ENCODE data around the gene BRD7. TPM values are rescaled to one million over a fixed set of nuclear protein-coding genes. Genes with fewer than 3 reads are reported as not detected.

The BRD7 gene
- total RNA-seq, 4 donors from 2014 or later: 29.9 to 58.0 (median 38.5) TPM

- no peak for TF ChIP-seq POLR2A (IDR thresholded peaks at IDR 0.05)
- TF ChIP-seq CTCF (IDR thresholded peaks at IDR 0.05): no peak
- TF ChIP-seq EP300 (IDR thresholded peaks at IDR 0.05; ENCODE audit: low read depth): no peak
- no peak for TF ChIP-seq POLR2AphosphoS5 (IDR thresholded peaks at IDR 0.05)
- H3K4me1 ChIP-seq: peaks cover 0 to 23% (median 0%) of the 10 kb centered on the region in 4 donors
- WGBS, 2 donors (ENCODE audit: low coverage in 1 of 2): 67 to 75% methylated on average over 8 to 14 of the region's 14 CpGs
- no peaks in the 10 kb centered on the region for H3K9me3 ChIP-seq
- peak overlapping the region in 3 of 4 donors; percentile 52 to 69 (median 58) for H3K27ac ChIP-seq
- H3K36me3 ChIP-seq: peaks cover 0 to 12% (median 3%) of the 10 kb centered on the region in 4 donors
- in situ Hi-C loops (cut with MboI; ENCODE audit: low pct_ligation_motif_present in 1 of 4, low pct_unique_long_range_greater_than_20kb in 1 of 4, low sequenced_read_pairs in 3 of 4) (no loop called here), intact Hi-C loops (cut with DNase I; ENCODE audit: low total_unique reads) (no loop called here)
- DNase-seq: no peak
- H3K4me3 ChIP-seq: no peak overlapping the region
- no peaks in the 10 kb centered on the region for H3K27me3 ChIP-seq
Measured at GRCh38 chr16:50334106-50334975, 34.4 kb downstream of the BRD7 start.

GRCh38 chr16:50332599-50332998 lies 36.2 kb downstream of the BRD7 start:
- in situ Hi-C loops (cut with MboI; ENCODE audit: low pct_ligation_motif_present in 1 of 4, low pct_unique_long_range_greater_than_20kb in 1 of 4, low sequenced_read_pairs in 3 of 4): no loop called here
- Histone ChIP-seq H3K4me1 (peaks cover 0 to 11% (median 0%) of the 10 kb centered on the region in 4 donors), H3K4me3 (no peak overlapping the region), H3K27ac (peak overlapping the region in 3 of 4 donors; percentile 6 to 52 (median 13)), H3K36me3 (peaks cover 0 to 16% (median 3%) of the 10 kb centered on the region in 4 donors), H3K27me3 (no peaks in the 10 kb centered on the region), H3K9me3 (no peaks in the 10 kb centered on the region)
- 95 to 97% methylated on average over 3 of the region's 3 CpGs for whole genome bisulfite sequencing, 2 donors (ENCODE audit: low coverage in 1 of 2)
- TF ChIP-seq POLR2A (IDR thresholded peaks at IDR 0.05) (no peak), EP300 (IDR thresholded peaks at IDR 0.05; ENCODE audit: low read depth) (no peak), POLR2AphosphoS5 (IDR thresholded peaks at IDR 0.05) (peak in 1 of 3 donors; percentile 10), CTCF (IDR thresholded peaks at IDR 0.05) (no peak)
- intact Hi-C loops (cut with DNase I; ENCODE audit: low total_unique reads): no loop called here
- no peak for DNase-seq

GRCh38 chr16:50331570-50331969 lies 37.2 kb downstream of the BRD7 start:
- WGBS, 2 donors (ENCODE audit: low coverage in 1 of 2): 88 to 92% methylated on average over 3 to 5 of the region's 5 CpGs
- H3K4me3 ChIP-seq: no peak overlapping the region
- H3K27ac ChIP-seq: peak overlapping the region in 3 of 4 donors; percentile 26 to 52 (median 44)
- in situ Hi-C loops (cut with MboI; ENCODE audit: low pct_ligation_motif_present in 1 of 4, low pct_unique_long_range_greater_than_20kb in 1 of 4, low sequenced_read_pairs in 3 of 4) (no loop called here), intact Hi-C loops (cut with DNase I; ENCODE audit: low total_unique reads) (no loop called here)
- no peak for DNase-seq
- H3K27me3 ChIP-seq: no peaks in the 10 kb centered on the region
- peaks cover 0 to 16% (median 3%) of the 10 kb centered on the region in 4 donors for H3K36me3 ChIP-seq
- TF ChIP-seq EP300 (IDR thresholded peaks at IDR 0.05; ENCODE audit: low read depth): no peak
- no peak for TF ChIP-seq POLR2AphosphoS5 (IDR thresholded peaks at IDR 0.05)
- no peak for TF ChIP-seq POLR2A (IDR thresholded peaks at IDR 0.05)
- TF ChIP-seq CTCF (IDR thresholded peaks at IDR 0.05): no peak
- H3K4me1 ChIP-seq: peaks cover 0 to 11% (median 3%) of the 10 kb centered on the region in 4 donors
- H3K9me3 ChIP-seq: no peaks in the 10 kb centered on the region

GRCh38 chr16:50329446-50330189 lies 39.2 kb downstream of the BRD7 start:
- H3K4me1 ChIP-seq: peaks cover 0 to 11% (median 3%) of the 10 kb centered on the region in 4 donors
- no peaks in the 10 kb centered on the region for H3K27me3 ChIP-seq
- H3K9me3 ChIP-seq: no peaks in the 10 kb centered on the region
- peaks cover 0 to 24% (median 8%) of the 10 kb centered on the region in 4 donors for H3K36me3 ChIP-seq
- TF ChIP-seq CTCF (IDR thresholded peaks at IDR 0.05) (no peak), POLR2A (IDR thresholded peaks at IDR 0.05) (no peak), EP300 (IDR thresholded peaks at IDR 0.05; ENCODE audit: low read depth) (no peak), POLR2AphosphoS5 (IDR thresholded peaks at IDR 0.05) (no peak)
- in situ Hi-C loops (cut with MboI; ENCODE audit: low pct_ligation_motif_present in 1 of 4, low pct_unique_long_range_greater_than_20kb in 1 of 4, low sequenced_read_pairs in 3 of 4): no loop called here
- no peak for DNase-seq
- H3K4me3 ChIP-seq: no peak overlapping the region
- 65 to 79% methylated on average over 6 to 11 of the region's 11 CpGs for WGBS, 2 donors (ENCODE audit: low coverage in 1 of 2)
- H3K27ac ChIP-seq: peak overlapping the region; percentile 43 to 59 (median 55)
- intact Hi-C loops (cut with DNase I; ENCODE audit: low total_unique reads): no loop called here

Measured in transverse colon (tissue), 4 donors.